ENCODE data around the gene C16orf54. TPM values are rescaled to one million over a fixed set of nuclear protein-coding genes. Genes with fewer than 3 reads are reported as not detected.
A peak's percentile ranks its signal among the peaks of the same experiment; 100 is the strongest.
"Not testable (repeated sequence)": the region's sequence is repeated elsewhere in the genome, so short reads cannot be mapped to it uniquely, and the experiment has no call there.

The C16orf54 gene
- total RNA-seq, 2 experiments from 2014 or later = 17.3 to 19.1 TPM

GRCh38 chr16:29757086-29757485 is 11.3 kb upstream of the C16orf54 start:
- H3K27ac Mint-ChIP-seq, H3K9me3 Mint-ChIP-seq: not testable (repeated sequence)

GRCh38 chr16:29756654-29757053 is 10.9 kb upstream of the C16orf54 start:
- H3K27ac Mint-ChIP-seq = no peak overlapping the region
- no peaks in the 10 kb centered on the region for H3K36me3 Mint-ChIP-seq
- DNase-seq = no peak
- H3K4me3 Mint-ChIP-seq = no peak overlapping the region
- H3K4me1 Mint-ChIP-seq = peaks cover 21% of the 10 kb centered on the region
- no peaks in the 10 kb centered on the region for H3K27me3 Mint-ChIP-seq
- no peaks in the 10 kb centered on the region for H3K9me3 Mint-ChIP-seq

More at GRCh38 chr16:29757086-29757485, 11.3 kb upstream of the C16orf54 start:
- not testable (repeated sequence) for H3K36me3 Mint-ChIP-seq, DNase-seq, H3K4me3 Mint-ChIP-seq, H3K27me3 Mint-ChIP-seq
- H3K4me1 Mint-ChIP-seq = peaks cover 21% of the 10 kb centered on the region

GRCh38 chr16:29753516-29753915 is 7.7 kb upstream of the C16orf54 start:
- DNase-seq = no peak
- Mint-ChIP-seq H3K36me3 (no peaks in the 10 kb centered on the region), H3K27ac (no peak overlapping the region), H3K4me1 (peaks cover 26% of the 10 kb centered on the region), H3K27me3 (no peaks in the 10 kb centered on the region), H3K9me3 (no peaks in the 10 kb centered on the region), H3K4me3 (no peak overlapping the region)

- not testable (repeated sequence) for DNase-seq, H3K4me3 Mint-ChIP-seq, H3K27me3 Mint-ChIP-seq, H3K9me3 Mint-ChIP-seq, H3K27ac Mint-ChIP-seq
- Mint-ChIP-seq H3K4me1 (peaks cover 38% of the 10 kb centered on the region), H3K36me3 (peaks cover 16% of the 10 kb centered on the region)
Observed at GRCh38 chr16:29748760-29749149, 3.0 kb upstream of the C16orf54 start.

- Mint-ChIP-seq H3K4me3 (no peak overlapping the region), H3K27ac (no peak overlapping the region), H3K9me3 (peaks cover 3% of the 10 kb centered on the region), H3K4me1 (peaks cover 44% of the 10 kb centered on the region), H3K27me3 (peaks cover 3% of the 10 kb centered on the region), H3K36me3 (peaks cover 22% of the 10 kb centered on the region)
- DNase-seq = no peak
Observed at GRCh38 chr16:29747947-29748759, 2.4 kb upstream of the C16orf54 start.

- H3K27me3 Mint-ChIP-seq, DNase-seq, H3K9me3 Mint-ChIP-seq: not testable (repeated sequence)
- Mint-ChIP-seq H3K27ac (peak overlapping the region; percentile 97), H3K36me3 (peaks cover 35% of the 10 kb centered on the region), H3K4me3 (peak overlapping the region; percentile 97), H3K4me1 (peaks cover 55% of the 10 kb centered on the region)
Observed at GRCh38 chr16:29746518-29746917, 728 bp upstream of the C16orf54 start.

GRCh38 chr16:29745121-29745852 is 503 bp downstream of the C16orf54 start:
- H3K4me3 Mint-ChIP-seq = peak overlapping the region; percentile 97
- peaks cover 37% of the 10 kb centered on the region for H3K36me3 Mint-ChIP-seq
- peak overlapping the region; percentile 97 for H3K27ac Mint-ChIP-seq
- peaks cover 66% of the 10 kb centered on the region for H3K4me1 Mint-ChIP-seq
- H3K9me3 Mint-ChIP-seq = peaks cover 3% of the 10 kb centered on the region
- DNase-seq = peak; percentile 67
- peaks cover 3% of the 10 kb centered on the region for H3K27me3 Mint-ChIP-seq

- H3K27ac Mint-ChIP-seq = peak overlapping the region; percentile 97
- peak; percentile 34 for DNase-seq
- H3K4me1 Mint-ChIP-seq = peaks cover 71% of the 10 kb centered on the region
- H3K36me3 Mint-ChIP-seq = peaks cover 37% of the 10 kb centered on the region
- peak overlapping the region; percentile 97 for H3K4me3 Mint-ChIP-seq
- peaks cover 3% of the 10 kb centered on the region for H3K9me3 Mint-ChIP-seq
- peaks cover 3% of the 10 kb centered on the region for H3K27me3 Mint-ChIP-seq
Observed at GRCh38 chr16:29744541-29745101, 1.2 kb downstream of the C16orf54 start.

- H3K4me3 Mint-ChIP-seq = peak overlapping the region; percentile 97
- peaks cover 3% of the 10 kb centered on the region for H3K27me3 Mint-ChIP-seq
- H3K27ac Mint-ChIP-seq = peak overlapping the region; percentile 97
- peaks cover 73% of the 10 kb centered on the region for H3K4me1 Mint-ChIP-seq
- DNase-seq = peak; percentile 47
- H3K9me3 Mint-ChIP-seq = peaks cover 3% of the 10 kb centered on the region
- H3K36me3 Mint-ChIP-seq = peaks cover 37% of the 10 kb centered on the region
Observed at GRCh38 chr16:29743827-29744531, 1.8 kb downstream of the C16orf54 start.

- peaks cover 3% of the 10 kb centered on the region for H3K27me3 Mint-ChIP-seq
- H3K4me3 Mint-ChIP-seq = peak overlapping the region; percentile 97
- peak overlapping the region; percentile 81 for H3K27ac Mint-ChIP-seq
- peaks cover 3% of the 10 kb centered on the region for H3K9me3 Mint-ChIP-seq
- peaks cover 37% of the 10 kb centered on the region for H3K36me3 Mint-ChIP-seq
- H3K4me1 Mint-ChIP-seq = peaks cover 75% of the 10 kb centered on the region
- no peak for DNase-seq
Observed at GRCh38 chr16:29743475-29743826, 2.3 kb downstream of the C16orf54 start.

GRCh38 chr16:29742683-29743275 is 3.0 kb downstream of the C16orf54 start:
- Mint-ChIP-seq H3K27ac (peak overlapping the region; percentile 81), H3K9me3 (peaks cover 3% of the 10 kb centered on the region), H3K4me1 (peaks cover 81% of the 10 kb centered on the region), H3K4me3 (peak overlapping the region; percentile 97), H3K36me3 (peaks cover 37% of the 10 kb centered on the region), H3K27me3 (peaks cover 3% of the 10 kb centered on the region)
- DNase-seq = no peak

- not testable (repeated sequence) for H3K9me3 Mint-ChIP-seq, H3K4me3 Mint-ChIP-seq, DNase-seq, H3K27me3 Mint-ChIP-seq
- peaks cover 71% of the 10 kb centered on the region for H3K4me1 Mint-ChIP-seq
- peaks cover 27% of the 10 kb centered on the region for H3K36me3 Mint-ChIP-seq
- H3K27ac Mint-ChIP-seq = peak overlapping the region; percentile 71
Observed at GRCh38 chr16:29740630-29741015, 5.2 kb downstream of the C16orf54 start.

- not testable (repeated sequence) for H3K27me3 Mint-ChIP-seq, DNase-seq, H3K9me3 Mint-ChIP-seq, H3K4me3 Mint-ChIP-seq
- Mint-ChIP-seq H3K36me3 (peaks cover 27% of the 10 kb centered on the region), H3K4me1 (peaks cover 67% of the 10 kb centered on the region), H3K27ac (peak overlapping the region; percentile 71)
Observed at GRCh38 chr16:29739927-29740629, 5.7 kb downstream of the C16orf54 start.

GRCh38 chr16:29738514-29738913 is 7.3 kb downstream of the C16orf54 start:
- DNase-seq = no peak
- Mint-ChIP-seq H3K27ac (peak overlapping the region; percentile 68), H3K36me3 (peaks cover 21% of the 10 kb centered on the region), H3K4me1 (peaks cover 57% of the 10 kb centered on the region), H3K9me3 (peaks cover 2% of the 10 kb centered on the region), H3K4me3 (no peak overlapping the region), H3K27me3 (no peaks in the 10 kb centered on the region)
